HepG2 (cell line): ENCODE measurements around the gene OSBPL3. TPM values are rescaled to one million over a fixed set of nuclear protein-coding genes. Genes with fewer than 3 reads are reported as not detected.

Experiments
- EP300 ChIP-seq, 3 experiments: sonication (generic) in 1 of 3; formaldehyde crosslinking in 1 of 3; IDR thresholded peaks; 2 replicates each; pipeline versions ENCODE4 v1.5.1 to v1.6.1; 2011 to 2020; ENCODE audit warnings: low read depth in 2 of 3, low read length in 2 of 3, borderline replicate concordance in 1 of 3, improper control_type of control experiment in 1 of 3, mild to moderate bottlenecking in 1 of 3, missing genetic modification reagents in 1 of 3, moderate library complexity in 1 of 3
- ETV5 ChIP-seq: IDR thresholded peaks from 2 replicates; pipeline ENCODE4 v1.6.1; 2018; ENCODE audit warnings: missing biosample characterization, missing genetic modification reagents, inconsistent platforms, borderline replicate concordance
- HNF4A ChIP-seq: sonication (generic); formaldehyde crosslinking; IDR thresholded peaks from 2 replicates; pipeline ENCODE4 v1.4.0; 2020; ENCODE audit warnings: missing genetic modification reagents
- HNRNPL ChIP-seq: fragments of 200-400 bp; formaldehyde crosslinking; IDR thresholded peaks from 2 replicates; pipeline ENCODE4 v1.6.1; 2017; ENCODE audit warnings: mild to moderate bottlenecking, low read depth, low read length
- KDM2A ChIP-seq: sonication (generic); formaldehyde crosslinking; IDR thresholded peaks from 2 replicates; pipeline ENCODE4 v1.4.0; 2020; ENCODE audit warnings: low read depth, missing genetic modification reagents, borderline replicate concordance
- KDM5A ChIP-seq: fragments of 200-600 bp; sonication (generic); IDR thresholded peaks from 2 replicates; pipeline ENCODE4 v1.7.0; 2018; ENCODE audit warnings: antibody characterized with exemption, mild to moderate bottlenecking, low read length, borderline replicate concordance
- MED13 ChIP-seq: sonication (generic); formaldehyde crosslinking; IDR thresholded peaks from 2 replicates; pipeline ENCODE4 v1.5.0; 2020; ENCODE audit warnings: missing genetic modification reagents
- NCOA2 ChIP-seq: sonication (generic); formaldehyde crosslinking; IDR thresholded peaks from 2 replicates; pipeline ENCODE4 v1.8.0; 2022; ENCODE audit warnings: inconsistent platforms
- NR1H2 ChIP-seq: sonication (generic); formaldehyde crosslinking; IDR thresholded peaks from 2 replicates; pipeline ENCODE4 v1.8.1; 2022; ENCODE audit warnings: low read depth, missing genetic modification reagents, borderline replicate concordance
- NR2F6 ChIP-seq, 2 experiments: IDR thresholded peaks; 2 replicates each; pipeline ENCODE4 v1.6.1; 2016; ENCODE audit warnings: antibody characterized with exemption in 1 of 2, mild to moderate bottlenecking in 1 of 2
- POGZ ChIP-seq: sonication (generic); formaldehyde crosslinking; IDR thresholded peaks from 2 replicates; pipeline ENCODE4 v1.4.0; 2020; ENCODE audit warnings: mild to moderate bottlenecking, missing genetic modification reagents
- RARA ChIP-seq: IDR thresholded peaks from 2 replicates; pipeline ENCODE4 v1.6.1; 2016; ENCODE audit warnings: missing genetic modification reagents, missing compliant biosample characterization
- SMAD1 ChIP-seq: sonication (generic); formaldehyde crosslinking; IDR thresholded peaks from 2 replicates; pipeline ENCODE4 v1.4.0; 2020; ENCODE audit warnings: missing genetic modification reagents, low read depth, mild to moderate bottlenecking, borderline replicate concordance
- SMARCE1 ChIP-seq: fragments of 450-650 bp; IDR thresholded peaks from 2 replicates; pipeline ENCODE4 v1.6.1; 2017; ENCODE audit warnings: borderline replicate concordance
- TBP ChIP-seq: sonication (generic); formaldehyde crosslinking; IDR thresholded peaks from 2 replicates; pipeline ENCODE4 v1.5.0; 2020; ENCODE audit warnings: missing genetic modification reagents
- WIZ ChIP-seq: sonication (generic); formaldehyde crosslinking; IDR thresholded peaks from 2 replicates; pipeline ENCODE4 v1.5.1; 2020; ENCODE audit warnings: mild to moderate bottlenecking, missing genetic modification reagents
- YEATS2 ChIP-seq: sonication (generic); formaldehyde crosslinking; IDR thresholded peaks from 2 replicates; pipeline ENCODE4 v1.4.0; 2020; ENCODE audit warnings: missing genetic modification reagents, borderline replicate concordance
- ZMYM4 ChIP-seq: sonication (generic); formaldehyde crosslinking; IDR thresholded peaks from 2 replicates; pipeline ENCODE4 v1.8.1; 2023; ENCODE audit warnings: mild to moderate bottlenecking, missing genetic modification reagents
- ZNF17 ChIP-seq: sonication (generic); formaldehyde crosslinking; IDR thresholded peaks from 2 replicates; pipeline ENCODE4 v1.5.0; 2020; ENCODE audit warnings: mild to moderate bottlenecking, missing genetic modification reagents
- ZNF292 ChIP-seq: sonication (generic); formaldehyde crosslinking; IDR thresholded peaks from 2 replicates; pipeline ENCODE4 v1.8.1; 2022; ENCODE audit warnings: mild to moderate bottlenecking, low read depth, missing genetic modification reagents, borderline replicate concordance
- ZNF30 ChIP-seq: sonication (generic); formaldehyde crosslinking; IDR thresholded peaks from 2 replicates; pipeline ENCODE4 v1.5.0; 2020; ENCODE audit warnings: mild to moderate bottlenecking, missing genetic modification reagents
- ZNF331 ChIP-seq: sonication (generic); formaldehyde crosslinking; IDR thresholded peaks from 2 replicates; pipeline ENCODE4 v1.4.0; 2020; ENCODE audit warnings: missing genetic modification reagents
- ZNF558 ChIP-seq: sonication (generic); formaldehyde crosslinking; IDR thresholded peaks from 2 replicates; pipeline ENCODE4 v1.9.0; 2022; ENCODE audit warnings: mild to moderate bottlenecking, missing genetic modification reagents, borderline replicate concordance
- ZNF703 ChIP-seq: sonication (generic); formaldehyde crosslinking; IDR thresholded peaks from 2 replicates; pipeline ENCODE4 v1.5.1; 2020; ENCODE audit warnings: missing genetic modification reagents, mild to moderate bottlenecking, moderate library complexity, borderline replicate concordance
- ZNF737 ChIP-seq: sonication (generic); formaldehyde crosslinking; IDR thresholded peaks from 2 replicates; pipeline ENCODE4 v1.5.0; 2020; ENCODE audit warnings: missing genetic modification reagents, mild to moderate bottlenecking, borderline replicate concordance
- ZNF780A ChIP-seq: sonication (generic); formaldehyde crosslinking; IDR thresholded peaks from 2 replicates; pipeline ENCODE4 v1.8.0; 2022; ENCODE audit warnings: mild to moderate bottlenecking, missing genetic modification reagents, moderate library complexity
- ZNF781 ChIP-seq: sonication (generic); formaldehyde crosslinking; IDR thresholded peaks from 2 replicates; pipeline ENCODE4 v1.5.1; 2020; ENCODE audit warnings: borderline replicate concordance, mild to moderate bottlenecking, missing genetic modification reagents; ENCODE audit errors: not compliant biosample characterization
- polyA plus RNA-seq, 8 experiments: library from polyadenylated mRNA; depleted of rRNA in 3 of 8; stranded (reverse) in 7 of 8; unstranded in 1 of 8; fragments of >200 nt; fragmentation: Illumina TruSeq in 4 of 8; extraction: Trizol in 4 of 8; gene quantifications; 2 replicates each; pipeline versions ENCODE4 v1.2.1 to v1.2.3, GENCODE V29; 2011 to 2016; ENCODE audit warnings: low read depth in 4 of 8, missing spikeins in 1 of 8, mixed read lengths in 1 of 8; ENCODE audit not compliant: insufficient read depth in 1 of 8
- total RNA-seq, 5 experiments: library from RNA; depleted of rRNA; stranded (reverse); fragments of >200 nt; fragmentation: Illumina TruSeq; extraction: Trizol; gene quantifications; 2 replicates each; pipeline ENCODE4 v1.2.3, GENCODE V29; 2016; ENCODE audit warnings: low read depth in 1 of 5
- TF ChIP-seq, protein P1 (sequence below): sonication (generic); formaldehyde crosslinking; IDR thresholded peaks from 2 replicates; pipeline ENCODE4 v1.4.0; 2020; ENCODE audit warnings: mild to moderate bottlenecking, missing genetic modification reagents, borderline replicate concordance

The OSBPL3 gene
- total and polyA plus RNA-seq, 2 of the 13 experiments (the other 11 are each of a cell fraction or from before 2014, with no cell fraction given) = 8.8 to 28.9 TPM

DNA sequence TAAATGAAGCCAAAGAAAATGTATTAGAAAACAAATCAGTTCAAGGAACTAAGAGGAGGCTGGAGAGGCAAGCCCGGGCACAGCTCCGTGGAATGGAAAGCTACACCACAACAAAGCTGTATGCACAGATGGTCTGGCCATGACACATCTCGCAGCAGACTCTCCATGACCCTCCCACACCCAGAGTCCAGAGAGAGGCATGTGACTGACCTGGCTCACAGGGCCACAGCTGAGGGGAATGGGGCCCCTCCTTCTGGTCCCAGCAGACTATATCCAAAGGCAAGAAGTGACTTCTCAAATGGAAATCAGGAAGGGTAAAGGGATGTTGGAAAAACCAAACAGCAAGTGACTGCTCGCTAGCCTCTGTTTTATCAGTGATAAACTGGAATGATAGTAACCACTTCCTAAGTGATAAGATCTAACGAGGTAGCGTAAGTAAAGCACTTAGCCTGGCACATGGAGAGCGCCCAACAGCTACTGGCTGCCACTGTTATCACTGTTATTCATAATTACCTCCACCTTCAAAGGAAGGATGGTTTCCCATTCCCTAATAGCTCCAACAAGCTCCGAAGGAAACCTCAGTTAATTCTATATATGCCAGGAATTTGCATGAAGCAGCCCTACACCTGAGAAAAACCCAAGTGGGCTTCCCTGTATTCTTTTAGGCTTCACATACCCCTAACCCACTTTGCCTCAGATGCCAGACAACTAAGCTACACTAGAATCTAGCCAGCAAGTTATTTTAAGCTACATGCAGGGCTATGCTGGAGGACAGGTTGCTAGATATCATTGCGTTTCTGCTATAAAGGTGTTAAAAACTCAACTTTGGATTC, 8.4 kb downstream of the OSBPL3 start (continued):
- TF ChIP-seq KDM2A (CRISPR knock-in tag) = no peak
- no peak for TF ChIP-seq MED13 (CRISPR knock-in tag)
- TF ChIP-seq KDM5A = no peak
- no peak for TF ChIP-seq ZNF30 (CRISPR knock-in tag)
- TF ChIP-seq ZNF737 (CRISPR knock-in tag) = no peak
- no peak for TF ChIP-seq NR1H2 (CRISPR knock-in tag)
- TF ChIP-seq YEATS2 (CRISPR knock-in tag) = no peak
- TF ChIP-seq ZNF780A (CRISPR knock-in tag) = no peak
- no peak for TF ChIP-seq ETV5
- peak; percentile 32; the same call in 1 of the 2 replicates for TF ChIP-seq ZMYM4 (CRISPR knock-in tag)
- TF ChIP-seq ZNF558 (CRISPR knock-in tag) = no peak
- no peak for TF ChIP-seq ZNF703
- no peak for TF ChIP-seq NCOA2 (CRISPR knock-in tag)
- TF ChIP-seq ZNF331 (CRISPR knock-in tag) = 0 out of 2 replicates have a peak, but pooled peaks have one; percentile 15
- TF ChIP-seq EP300 (IDR thresholded peaks at IDR 0.05; ENCODE audit: low read depth in 2 of 2, low read length in 2 of 2) = peak in 1 of 2 experiments; percentile 23; a peak in 1 of 4 replicates
- no peak for TF ChIP-seq EP300 (CRISPR knock-in tag; IDR thresholded peaks at IDR 0.05; ENCODE audit: borderline replicate concordance)
- peak; percentile 63 for TF ChIP-seq RARA (CRISPR knock-in tag)
- TF ChIP-seq, protein P1, sequence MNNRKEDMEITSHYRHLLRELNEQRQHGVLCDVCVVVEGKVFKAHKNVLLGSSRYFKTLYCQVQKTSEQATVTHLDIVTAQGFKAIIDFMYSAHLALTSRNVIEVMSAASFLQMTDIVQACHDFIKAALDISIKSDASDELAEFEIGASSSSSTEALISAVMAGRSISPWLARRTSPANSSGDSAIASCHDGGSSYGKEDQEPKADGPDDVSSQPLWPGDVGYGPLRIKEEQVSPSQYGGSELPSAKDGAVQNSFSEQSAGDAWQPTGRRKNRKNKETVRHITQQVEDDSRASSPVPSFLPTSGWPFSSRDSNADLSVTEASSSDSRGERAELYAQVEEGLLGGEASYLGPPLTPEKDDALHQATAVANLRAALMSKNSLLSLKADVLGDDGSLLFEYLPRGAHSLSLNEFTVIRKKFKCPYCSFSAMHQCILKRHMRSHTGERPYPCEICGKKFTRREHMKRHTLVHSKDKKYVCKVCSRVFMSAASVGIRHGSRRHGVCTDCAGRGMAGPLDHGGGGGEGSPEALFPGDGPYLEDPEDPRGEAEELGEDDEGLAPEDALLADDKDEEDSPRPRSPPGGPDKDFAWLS = no peak
- no peak for TF ChIP-seq ZNF781 (CRISPR knock-in tag)
- TF ChIP-seq ZNF17 (CRISPR knock-in tag) = no peak
- TF ChIP-seq NR2F6 (IDR thresholded peaks at IDR 0.05) = no peak
- 0 out of 2 replicates have a peak, but pooled peaks have one; percentile 42 for TF ChIP-seq NR2F6 (CRISPR knock-in tag; IDR thresholded peaks at IDR 0.05)
- no peak for TF ChIP-seq SMAD1 (CRISPR knock-in tag)
- TF ChIP-seq ZNF292 = peak; percentile 48; the same call in 1 of the 2 replicates
- TF ChIP-seq WIZ (CRISPR knock-in tag) = no peak
- TF ChIP-seq TBP (CRISPR knock-in tag) = no peak
- TF ChIP-seq SMARCE1 = no peak
- no peak for TF ChIP-seq HNRNPL
- TF ChIP-seq HNF4A (CRISPR knock-in tag) = 0 out of 2 replicates have a peak, but pooled peaks have one; percentile 17
- peak; percentile 74 for TF ChIP-seq POGZ
